ENCODE results near the gene HPCAL1.

HPCAL1 gene

GRCh38 chr2:10353931-10354330 is 51.2 kb downstream of the HPCAL1 start:
- no peak for TF ChIP-seq CTCF (conservative IDR thresholded peaks at IDR 0.05; ENCODE audit: low read depth)
- ChIA-PET CTCF (no interaction called here), POLR2A (ENCODE audit: low non-redundant PET) (no interaction called here)
- H3K27ac ChIP-seq = no peak overlapping the region
- DNase-seq (ENCODE audit: low spot score) = no peak

- DNase-seq (ENCODE audit: low spot score) = no peak
- POLR2A ChIA-PET (ENCODE audit: low non-redundant PET) = no interaction called here
- CTCF ChIA-PET = no interaction called here
- no peak overlapping the region for H3K27ac ChIP-seq
- TF ChIP-seq CTCF (conservative IDR thresholded peaks at IDR 0.05; ENCODE audit: low read depth) = no peak
Measured at GRCh38 chr2:10354399-10354798, 51.7 kb downstream of the HPCAL1 start.

GRCh38 chr2:10355471-10356438 is 53.1 kb downstream of the HPCAL1 start:
- ChIA-PET CTCF (no interaction called here), POLR2A (ENCODE audit: low non-redundant PET) (no interaction called here)
- H3K27ac ChIP-seq = no peak overlapping the region
- TF ChIP-seq CTCF (conservative IDR thresholded peaks at IDR 0.05; ENCODE audit: low read depth) = no peak
- DNase-seq (ENCODE audit: low spot score) = no peak

GRCh38 chr2:10356439-10356811 is 53.7 kb downstream of the HPCAL1 start:
- no peak for DNase-seq (ENCODE audit: low spot score)
- TF ChIP-seq CTCF (conservative IDR thresholded peaks at IDR 0.05; ENCODE audit: low read depth) = no peak
- no peak overlapping the region for H3K27ac ChIP-seq
- POLR2A ChIA-PET (ENCODE audit: low non-redundant PET) = no interaction called here
- CTCF ChIA-PET = interaction anchor here (0.7 kb wide), 1 partner anchor 28 kb away, joined by 3 read pairs; no protein-coding TSS in a partner anchor

GRCh38 chr2:10357193-10358169 is 54.8 kb downstream of the HPCAL1 start:
- no peak for TF ChIP-seq CTCF (conservative IDR thresholded peaks at IDR 0.05; ENCODE audit: low read depth)
- DNase-seq (ENCODE audit: low spot score) = no peak
- ChIA-PET POLR2A (ENCODE audit: low non-redundant PET) (interaction anchor here (0.6 kb wide), 1 partner anchor 51 kb away, joined by 3 read pairs; no protein-coding TSS in a partner anchor), CTCF (interaction anchor here (0.5 to 0.7 kb wide), 2 partner anchors 29 to 1149 kb away, joined by 3 to 5 read pairs; no protein-coding TSS in a partner anchor)
- H3K27ac ChIP-seq = no peak overlapping the region

GRCh38 chr2:10359246-10359645 is 56.5 kb downstream of the HPCAL1 start:
- ChIA-PET CTCF (interaction anchor here (0.7 kb wide), 1 partner anchor 25 kb away, joined by 3 read pairs; no protein-coding TSS in a partner anchor), POLR2A (ENCODE audit: low non-redundant PET) (no interaction called here)
- TF ChIP-seq CTCF (conservative IDR thresholded peaks at IDR 0.05; ENCODE audit: low read depth) = no peak
- no peak for DNase-seq (ENCODE audit: low spot score)
- no peak overlapping the region for H3K27ac ChIP-seq
